Measurements from ENCODE around the gene LARP1B.

- no peak for TF ChIP-seq POLR2A (IDR thresholded peaks at IDR 0.05)
- TF ChIP-seq CTCF (IDR thresholded peaks at IDR 0.05) = no peak
These were observed 115.5 kb downstream of the LARP1B start for GRCh38 chr4:128176643-128177042.

Data from heart left ventricle (tissue), 13 donors.